HG03571 (cell line): ENCODE results near the gene PRDX2.

Experiments
- ATAC-seq: cut with Tn5 transposase; IDR thresholded peaks from one replicate; pipeline ENCODE4 v1.9.1; 2021; ENCODE audit not compliant: unreplicated experiment

Gene PRDX2

GRCh38 chr19:12792853-12793289 is 8.7 kb downstream of the PRDX2 start:
- no peak for ATAC-seq

- ATAC-seq, result no peak
These were observed 9.3 kb downstream of the PRDX2 start for GRCh38 chr19:12792051-12792852.

- ATAC-seq, result no peak
These were observed 10.1 kb downstream of the PRDX2 start, which contains the start of gene JUNB for GRCh38 chr19:12791345-12792050. JUNB (plus strand) TSS chr19:12791486; CDS start chr19:12791772, 286 bp downstream.

GRCh38 chr19:12790628-12791344 is 10.8 kb downstream of the PRDX2 start:
- no peak for ATAC-seq

GRCh38 chr19:12789904-12790619 is 11.5 kb downstream of the PRDX2 start:
- ATAC-seq, result peak; percentile 31

GRCh38 chr19:12789098-12789903 is 12.3 kb downstream of the PRDX2 start:
- no peak for ATAC-seq

GRCh38 chr19:12788682-12789097 is 12.9 kb downstream of the PRDX2 start:
- no peak for ATAC-seq

GRCh38 chr19:12788042-12788681 is 13.4 kb downstream of the PRDX2 start:
- ATAC-seq, result no peak

- no peak for ATAC-seq
These were observed 14.1 kb downstream of the PRDX2 start for GRCh38 chr19:12787458-12787857.

GRCh38 chr19:12786952-12787351 is 14.6 kb downstream of the PRDX2 start:
- ATAC-seq, result no peak

- ATAC-seq, result no peak
These were observed 15.3 kb downstream of the PRDX2 start for GRCh38 chr19:12786141-12786870.

- ATAC-seq, result no peak
These were observed 16.1 kb downstream of the PRDX2 start for GRCh38 chr19:12785431-12786031.

- ATAC-seq, result no peak
These were observed 16.6 kb downstream of the PRDX2 start for GRCh38 chr19:12784871-12785430.

- ATAC-seq, result no peak
These were observed 17.2 kb downstream of the PRDX2 start for GRCh38 chr19:12784394-12784870.

GRCh38 chr19:12783849-12784393 is 17.7 kb downstream of the PRDX2 start:
- no peak for ATAC-seq

- no peak for ATAC-seq
These were observed 18.2 kb downstream of the PRDX2 start for GRCh38 chr19:12783291-12783848.
